Renal pelvis (tissue), 4 donors: ENCODE results near the gene TLR9. TPM values are rescaled to one million over a fixed set of nuclear protein-coding genes. Genes with fewer than 3 reads are reported as not detected.

Experiments used
- DNase-seq: peaks from one replicate; pipeline ENCODE4 v3.0.0-alpha.2; 2013
- polyA plus RNA-seq, 3 donors: library from polyadenylated mRNA; unstranded; fragments of 120-200 nt; gene quantifications; one replicate each; pipeline ENCODE4 v1.2.1, GENCODE V29; 2013; ENCODE audit not compliant: insufficient read length in 3 of 3

Gene TLR9
- polyA plus RNA-seq, 3 donors: 0.09 to 0.36 (median 0.28) TPM

- DNase-seq: no peak
Measured at GRCh38 chr3:52247409-52248164, 22.1 kb upstream of the TLR9 start.

DNA sequence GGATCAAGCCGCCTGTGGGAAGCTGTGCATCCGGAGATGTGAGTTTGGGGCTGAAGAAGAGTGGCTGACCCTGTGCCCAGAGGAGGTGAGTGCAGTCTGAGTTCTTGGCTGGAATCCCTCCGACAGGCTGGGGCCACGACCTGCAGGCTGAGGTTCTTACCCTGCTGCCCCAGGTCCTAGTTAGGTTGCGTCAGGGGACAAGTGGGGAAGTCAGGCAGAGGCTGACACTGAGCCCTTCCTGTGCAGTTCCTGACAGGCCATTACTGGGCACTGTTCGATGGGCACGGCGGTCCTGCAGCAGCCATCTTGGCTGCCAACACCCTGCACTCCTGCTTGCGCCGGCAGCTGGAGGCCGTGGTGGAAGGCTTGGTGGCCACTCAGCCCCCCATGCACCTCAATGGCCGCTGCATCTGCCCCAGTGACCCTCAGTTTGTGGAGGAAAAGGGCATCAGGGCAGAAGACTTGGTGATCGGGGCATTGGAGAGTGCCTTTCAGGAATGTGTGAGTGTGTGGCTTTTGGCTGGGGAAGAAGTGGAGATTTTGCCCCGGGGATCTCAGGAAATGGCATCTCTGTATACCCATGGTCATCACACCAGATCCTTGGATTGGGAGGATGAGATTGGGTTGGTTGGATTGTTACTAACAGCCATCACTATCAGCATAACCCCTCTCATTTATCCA, 21.4 kb upstream of the TLR9 start:
- DNase-seq: no peak

- no peak for DNase-seq
Measured at GRCh38 chr3:52246264-52246620, 20.8 kb upstream of the TLR9 start.

DNA sequence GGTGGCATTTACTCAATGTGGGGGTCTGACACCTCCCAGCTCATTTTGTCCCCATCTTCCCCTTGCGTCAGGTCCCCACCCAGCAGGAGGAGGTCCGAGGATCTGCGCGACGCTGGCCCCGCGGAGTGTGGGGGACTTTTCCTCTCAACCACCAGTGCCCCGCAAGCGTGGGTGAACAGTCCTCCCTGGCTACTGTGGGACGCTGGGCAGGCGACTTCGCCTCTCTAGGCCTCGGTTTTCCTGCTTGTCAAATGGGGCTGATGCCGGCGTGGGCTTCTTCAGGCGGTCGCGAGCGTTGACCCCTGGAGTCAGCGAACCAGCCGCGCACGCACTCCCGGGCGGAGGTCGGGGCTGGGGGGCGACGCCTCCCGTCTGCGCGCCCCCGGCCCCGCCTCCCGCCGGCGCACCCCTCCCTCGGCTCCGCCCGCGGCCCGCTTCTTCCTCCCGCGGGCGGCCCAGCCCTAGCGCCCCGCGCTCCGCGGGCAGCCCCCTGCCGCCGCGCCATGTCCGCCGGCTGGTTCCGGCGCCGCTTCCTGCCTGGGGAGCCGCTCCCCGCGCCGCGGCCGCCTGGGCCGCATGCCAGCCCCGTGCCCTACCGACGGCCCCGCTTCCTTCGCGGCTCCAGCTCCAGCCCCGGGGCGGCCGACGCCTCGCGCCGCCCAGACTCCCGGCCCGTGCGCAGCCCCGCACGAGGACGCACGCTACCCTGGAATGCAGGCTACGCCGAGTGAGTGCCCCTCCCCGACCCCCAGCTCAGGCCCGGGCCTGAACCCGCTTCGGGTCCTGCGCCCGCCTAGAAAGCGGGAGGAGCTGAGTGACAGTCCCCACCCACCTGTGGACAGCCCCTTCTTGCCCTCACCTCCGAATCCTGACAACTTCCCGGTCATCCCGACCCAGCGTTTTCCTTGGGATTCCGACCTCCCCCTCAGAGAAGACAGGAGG, 20.1 kb upstream of the TLR9 start, which contains the start of gene PPM1M:
Gene PPM1M, plus strand, starts transcription at position 438 of the 942 bp plus-strand sequence. Its CDS starts 66 bp downstream, at position 504.
- DNase-seq: peak; percentile 50

- no peak for DNase-seq
Measured at GRCh38 chr3:52243791-52244628, 18.6 kb upstream of the TLR9 start.

DNA sequence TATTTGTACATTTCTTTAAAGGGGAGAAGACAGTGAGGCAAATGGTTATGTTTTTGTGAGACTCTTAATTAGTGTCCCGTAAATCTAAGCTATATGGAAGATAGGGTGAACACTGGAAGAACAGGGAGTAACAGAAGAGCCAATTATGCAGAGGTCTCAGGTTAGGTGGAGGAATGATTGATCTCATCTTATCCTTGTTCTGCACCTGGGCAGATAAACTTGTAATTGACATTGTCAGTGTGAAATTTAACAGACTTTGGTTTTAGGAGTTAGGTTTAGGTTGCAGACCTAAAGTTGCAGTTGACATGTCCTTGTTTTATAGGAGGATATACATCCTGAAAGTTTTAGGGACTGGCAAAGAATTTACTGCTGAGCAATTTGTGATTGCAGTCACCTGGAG, 16.6 kb upstream of the TLR9 start:
- no peak for DNase-seq

DNA sequence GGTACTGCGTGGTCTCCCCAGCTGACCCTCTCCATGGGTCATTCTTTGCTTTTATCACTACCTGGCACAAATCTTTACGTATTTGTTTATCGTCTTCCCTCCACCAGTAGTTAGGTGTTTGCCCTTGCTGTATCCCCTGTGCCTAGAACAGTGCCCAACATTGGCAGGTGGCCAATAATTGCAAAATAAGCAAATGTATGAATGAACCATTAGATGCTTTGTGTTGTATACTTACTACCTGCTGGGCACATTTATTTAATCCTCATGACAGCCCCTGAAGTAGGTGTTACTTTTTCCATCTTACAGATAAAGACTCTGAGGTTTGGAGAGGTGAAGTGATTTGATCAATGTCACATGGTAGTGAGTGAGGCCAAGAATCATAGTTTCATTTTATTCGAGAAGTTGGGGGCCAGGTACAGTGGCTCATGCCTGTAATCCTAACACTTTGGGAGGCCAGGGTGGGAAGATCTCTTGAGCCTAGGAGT, 15.5 kb upstream of the TLR9 start:
- DNase-seq: no peak

DNA sequence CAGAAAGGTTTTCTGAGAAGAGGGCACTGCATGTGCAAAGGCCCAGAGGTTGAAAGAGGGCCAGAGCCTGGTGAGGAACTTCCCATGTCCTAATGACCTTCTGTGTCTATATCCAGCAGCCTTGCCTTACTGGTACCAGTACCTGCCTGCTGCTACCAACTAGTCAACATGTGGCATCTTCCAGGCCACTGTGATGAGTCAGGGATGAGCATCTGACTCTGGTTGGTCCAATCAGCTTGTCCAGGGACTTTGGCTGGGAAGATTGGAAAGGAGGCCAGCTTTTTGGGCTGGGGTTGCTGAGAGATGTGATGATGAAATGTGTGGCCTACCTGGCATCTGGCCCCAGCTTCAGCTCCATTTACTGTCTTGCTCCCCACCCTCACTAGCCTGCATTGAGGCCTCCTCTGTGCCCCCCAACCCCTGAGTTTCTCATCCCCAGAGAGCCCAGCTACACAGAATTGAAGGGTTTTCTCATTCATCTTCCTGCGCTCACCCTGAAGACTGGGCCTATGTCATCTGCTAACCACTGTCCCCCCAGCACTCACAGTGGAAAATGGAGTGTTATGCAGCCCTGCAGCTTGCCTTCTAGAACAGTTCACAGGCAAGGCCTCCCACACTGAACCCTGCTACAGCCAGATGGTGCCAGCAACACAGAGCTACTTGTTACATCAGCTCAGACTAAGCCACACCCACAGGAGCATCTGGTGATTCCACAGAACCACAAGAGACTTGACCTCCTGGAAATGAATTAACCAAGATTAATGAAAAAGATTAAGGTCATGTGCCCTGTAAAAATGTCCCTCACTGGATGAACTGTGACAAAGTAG, 14.8 kb upstream of the TLR9 start:
- no peak for DNase-seq

GRCh38 chr3:52238761-52239701, 13.6 kb upstream of the TLR9 start, which contains the start of gene TWF2:
Gene TWF2, minus strand, starts transcription at chr3:52239158. Its CDS starts 142 bp downstream, at chr3:52239016.
- peak; percentile 83 for DNase-seq

DNA sequence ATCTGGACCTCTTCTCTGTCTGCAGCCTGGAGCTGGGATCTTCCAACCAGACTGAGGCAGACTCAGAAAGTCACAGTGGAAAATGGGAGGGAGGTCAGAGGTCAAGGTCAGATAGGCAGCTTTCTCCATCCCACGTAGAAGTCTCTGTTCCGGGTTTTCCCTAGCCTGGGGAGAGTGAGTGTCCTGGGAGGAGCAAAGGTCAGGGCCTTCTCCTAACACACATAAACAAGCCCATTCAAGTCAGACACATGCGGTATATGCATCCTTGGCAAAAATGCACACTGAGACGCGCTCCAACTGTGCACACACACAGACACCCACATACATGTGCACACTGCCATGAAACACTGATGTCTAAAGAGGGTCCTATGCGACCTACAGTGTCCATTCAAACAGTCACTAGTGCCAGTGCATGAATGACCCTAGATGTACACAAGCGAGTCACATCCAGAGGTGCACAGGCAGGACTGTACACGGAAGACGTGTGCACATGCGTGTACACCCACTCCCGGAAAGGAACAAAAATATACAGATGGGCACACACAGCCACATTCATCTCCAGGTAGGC, 12.8 kb upstream of the TLR9 start:
- DNase-seq: no peak

DNA sequence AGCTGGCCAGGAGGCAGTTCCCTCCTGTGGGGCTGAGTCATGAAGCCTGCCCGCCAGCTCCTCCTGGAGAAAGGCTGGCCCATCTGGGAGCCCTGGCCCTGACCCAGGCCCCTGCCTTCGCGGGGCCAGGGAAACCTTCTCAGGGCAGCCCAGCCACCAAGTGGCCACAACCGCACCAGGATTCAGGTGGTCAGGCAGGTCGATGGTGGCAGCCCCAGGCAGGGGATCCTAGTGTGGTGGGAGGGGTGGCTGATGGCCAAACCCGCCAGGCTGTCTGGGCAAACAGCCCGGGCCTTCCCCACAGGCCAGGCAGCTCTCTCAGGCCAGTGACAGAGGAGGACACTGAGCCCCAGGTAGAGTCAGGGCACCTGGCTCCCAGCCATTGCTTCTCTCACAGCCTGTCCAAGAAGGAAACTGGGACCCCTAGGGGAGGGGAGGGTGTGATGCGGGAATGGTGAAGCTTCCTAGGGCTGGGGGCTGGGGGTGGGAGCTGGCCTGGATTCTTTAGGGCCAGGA, 12.3 kb upstream of the TLR9 start:
- no peak for DNase-seq

GRCh38 chr3:52237006-52237656, 11.7 kb upstream of the TLR9 start:
- no peak for DNase-seq

DNA sequence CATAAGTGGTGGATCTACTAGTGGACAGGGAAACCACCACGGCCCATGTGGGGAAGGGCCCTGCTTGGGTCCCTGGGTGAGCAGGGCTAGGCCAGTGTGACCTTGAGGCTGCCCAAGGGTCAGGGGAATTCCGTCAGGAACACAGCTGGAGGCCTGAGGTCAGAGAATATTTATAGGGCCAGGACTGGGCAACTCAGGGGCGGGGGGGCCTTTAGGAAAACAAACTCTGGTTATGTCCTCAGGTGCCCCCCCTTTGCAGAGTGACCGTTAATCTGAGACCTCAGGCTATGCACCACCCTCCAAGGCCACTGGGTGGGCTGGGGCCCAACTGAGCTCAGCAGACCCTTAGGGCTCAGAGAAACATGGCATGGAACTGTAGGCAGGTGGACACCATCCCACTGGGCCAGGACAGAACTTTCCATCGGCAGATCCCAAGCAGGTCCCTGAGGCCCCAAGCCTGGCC, 11.0 kb upstream of the TLR9 start:
- DNase-seq: no peak

DNA sequence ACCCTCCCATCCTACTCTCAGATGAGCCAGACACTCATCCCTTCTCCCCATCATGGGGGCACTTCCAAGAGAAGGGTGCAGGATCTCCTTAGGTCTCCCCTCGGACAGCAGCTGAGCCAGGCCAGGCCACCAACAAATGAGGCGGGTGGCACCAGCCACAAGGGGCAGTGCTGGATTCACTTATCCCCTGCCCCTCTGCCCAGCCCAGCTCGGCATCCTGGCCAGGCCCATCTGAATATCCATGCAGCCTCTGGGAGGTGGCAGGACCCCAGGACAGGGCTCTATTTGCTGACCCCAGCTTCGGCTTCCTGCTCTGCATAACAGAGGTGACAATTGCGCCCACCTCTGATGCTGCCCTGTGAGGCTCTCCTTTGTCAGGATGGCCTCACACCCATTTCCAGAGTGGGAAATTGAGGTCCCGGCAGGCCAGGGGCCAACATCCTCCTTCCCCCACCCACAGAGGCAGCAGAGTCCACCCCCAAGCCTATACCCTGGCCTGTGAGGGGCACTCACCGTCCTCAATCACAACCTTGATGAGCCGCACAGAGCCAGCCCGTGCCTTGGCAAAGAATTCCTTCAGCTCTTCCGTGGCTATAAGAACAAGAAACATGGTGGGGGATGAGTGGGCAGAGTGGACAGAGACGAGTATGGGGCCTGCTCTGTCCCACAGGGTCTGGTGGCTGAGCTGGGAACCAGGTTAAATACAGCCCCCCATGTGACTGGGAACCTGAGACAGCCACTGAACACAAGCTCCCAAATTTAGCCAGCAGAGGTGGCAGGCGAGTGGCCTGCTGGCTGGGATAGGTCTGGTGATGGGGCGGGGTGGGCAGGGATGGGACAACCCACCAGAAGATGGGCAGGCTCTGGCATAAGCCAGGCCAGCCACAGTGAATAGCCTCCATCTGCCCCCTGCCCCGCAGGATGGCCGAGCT, 9.3 kb upstream of the TLR9 start:
- no peak for DNase-seq

GRCh38 chr3:52233968-52234367, 8.5 kb upstream of the TLR9 start:
- DNase-seq: no peak

- DNase-seq: no peak
Measured at GRCh38 chr3:52233108-52233591, 7.7 kb upstream of the TLR9 start.
